ENCODE results near the gene STARD13. TPM values are rescaled to one million over a fixed set of nuclear protein-coding genes. Genes with fewer than 3 reads are reported as not detected.
A peak's percentile ranks its signal among the peaks of the same experiment; 100 is the strongest.

The STARD13 gene
- total and polyA plus RNA-seq, 2 donors (not counting 1 experiment from before 2014, with no cell fraction given) = 0.06 to 0.22 TPM

GRCh38 chr13:33284916-33285315 is 639 bp downstream of the STARD13 start:
- Mint-ChIP-seq H3K4me3 (peak overlapping the region; percentile 86), H3K27me3 (peaks cover 56% of the 10 kb centered on the region), H3K9me3 (ENCODE audit: insufficient read depth) (no peaks in the 10 kb centered on the region), H3K4me1 (peaks cover 19% of the 10 kb centered on the region), H3K27ac (no peak overlapping the region)
- Histone ChIP-seq H3K9ac (ENCODE audit: low read length) (peak overlapping the region; percentile 67), H3K79me2 (ENCODE audit: control insufficient read depth, insufficient read depth, low read length) (no peaks in the 10 kb centered on the region), H4K20me1 (ENCODE audit: control insufficient read depth, insufficient read depth, low read length, poor library complexity, severe bottlenecking) (no peaks in the 10 kb centered on the region), H3K27me3 (replicated peaks in 1 of 4; ENCODE audit: control extremely low read depth in 1 of 4, control insufficient read depth in 3 of 4, insufficient read depth in 4 of 4, low read length in 3 of 4) (peaks cover 0 to 21% (median 17%) of the 10 kb centered on the region in 4 experiments), H3K36me3 (replicated peaks in 1 of 2; ENCODE audit: control extremely low read depth in 1 of 2, control insufficient read depth in 1 of 2, extremely low read depth in 1 of 2, insufficient read depth in 2 of 2, low read length in 1 of 2) (no peaks in the 10 kb centered on the region), H2AFZ (ENCODE audit: insufficient read depth, low read depth, low read length, poor library complexity, severe bottlenecking) (peak overlapping the region; percentile 66), H3K4me1 (ENCODE audit: control insufficient read depth in 2 of 2, insufficient read depth in 2 of 2, low read length in 2 of 2) (peaks cover 11 to 15% of the 10 kb centered on the region in 2 donors), H3K9me3 (ENCODE audit: control extremely low read depth in 1 of 3, control insufficient read depth in 2 of 3, insufficient read depth in 1 of 3, low read length in 2 of 3) (no peaks in the 10 kb centered on the region), H3K4me2 (replicated peaks; ENCODE audit: low read depth, low read length, poor library complexity, severe bottlenecking) (peak overlapping the region; percentile 73), H3K4me3 (ENCODE audit: control extremely low read depth in 1 of 5, extremely low read depth in 1 of 5, insufficient read depth in 1 of 5, low read depth in 2 of 5, low read length in 4 of 5) (peak overlapping the region in 2 of 5 experiments; percentile 46 to 53), H3K27ac (ENCODE audit: low read length in 2 of 2) (no peak overlapping the region)
- ChIA-PET POLR2A (no interaction called here), CTCF (no interaction called here)
- 0% methylated on average over 2 of the region's 6 CpGs for WGBS (ENCODE audit: insufficient coverage)
- intact Hi-C loops (cut with micrococcal nuclease) = no loop called here
- no peak for TF ChIP-seq EZH2 (IDR thresholded peaks at IDR 0.05; ENCODE audit: borderline replicate concordance, insufficient read depth, low read depth, low read length, poor library complexity, severe bottlenecking)
- TF ChIP-seq, protein P1, sequence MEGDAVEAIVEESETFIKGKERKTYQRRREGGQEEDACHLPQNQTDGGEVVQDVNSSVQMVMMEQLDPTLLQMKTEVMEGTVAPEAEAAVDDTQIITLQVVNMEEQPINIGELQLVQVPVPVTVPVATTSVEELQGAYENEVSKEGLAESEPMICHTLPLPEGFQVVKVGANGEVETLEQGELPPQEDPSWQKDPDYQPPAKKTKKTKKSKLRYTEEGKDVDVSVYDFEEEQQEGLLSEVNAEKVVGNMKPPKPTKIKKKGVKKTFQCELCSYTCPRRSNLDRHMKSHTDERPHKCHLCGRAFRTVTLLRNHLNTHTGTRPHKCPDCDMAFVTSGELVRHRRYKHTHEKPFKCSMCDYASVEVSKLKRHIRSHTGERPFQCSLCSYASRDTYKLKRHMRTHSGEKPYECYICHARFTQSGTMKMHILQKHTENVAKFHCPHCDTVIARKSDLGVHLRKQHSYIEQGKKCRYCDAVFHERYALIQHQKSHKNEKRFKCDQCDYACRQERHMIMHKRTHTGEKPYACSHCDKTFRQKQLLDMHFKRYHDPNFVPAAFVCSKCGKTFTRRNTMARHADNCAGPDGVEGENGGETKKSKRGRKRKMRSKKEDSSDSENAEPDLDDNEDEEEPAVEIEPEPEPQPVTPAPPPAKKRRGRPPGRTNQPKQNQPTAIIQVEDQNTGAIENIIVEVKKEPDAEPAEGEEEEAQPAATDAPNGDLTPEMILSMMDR (IDR thresholded peaks at IDR 0.05) = no peak
- peak; percentile 5 for DNase-seq
- no peak for ATAC-seq (ENCODE audit: low read depth)

GRCh38 chr13:33284031-33284430 is 1.5 kb downstream of the STARD13 start:
- H2AFZ ChIP-seq (ENCODE audit: insufficient read depth, low read depth, low read length, poor library complexity, severe bottlenecking) = no peak overlapping the region
- peaks cover 0 to 21% (median 16%) of the 10 kb centered on the region in 4 experiments for H3K27me3 ChIP-seq (replicated peaks in 1 of 4; ENCODE audit: control extremely low read depth in 1 of 4, control insufficient read depth in 3 of 4, insufficient read depth in 4 of 4, low read length in 3 of 4)
- DNase-seq (no peak), ATAC-seq (ENCODE audit: low read depth) (no peak)
- Mint-ChIP-seq H3K27ac (no peak overlapping the region), H3K27me3 (peaks cover 49% of the 10 kb centered on the region), H3K4me3 (no peak overlapping the region), H3K9me3 (ENCODE audit: insufficient read depth) (no peaks in the 10 kb centered on the region), H3K4me1 (peaks cover 19% of the 10 kb centered on the region)
- no peaks in the 10 kb centered on the region for H3K9me3 ChIP-seq (ENCODE audit: control extremely low read depth in 1 of 3, control insufficient read depth in 2 of 3, insufficient read depth in 1 of 3, low read length in 2 of 3)
- peaks cover 11 to 15% of the 10 kb centered on the region in 2 donors for H3K4me1 ChIP-seq (ENCODE audit: control insufficient read depth in 2 of 2, insufficient read depth in 2 of 2, low read length in 2 of 2)
- no CpG with 5 or more reads among the region's 1 CpG for WGBS (ENCODE audit: insufficient coverage)
- H3K27ac ChIP-seq (ENCODE audit: low read length in 2 of 2) = no peak overlapping the region
- no peaks in the 10 kb centered on the region for H3K79me2 ChIP-seq (ENCODE audit: control insufficient read depth, insufficient read depth, low read length)
- no peaks in the 10 kb centered on the region for H4K20me1 ChIP-seq (ENCODE audit: control insufficient read depth, insufficient read depth, low read length, poor library complexity, severe bottlenecking)
- H3K36me3 ChIP-seq (replicated peaks in 1 of 2; ENCODE audit: control extremely low read depth in 1 of 2, control insufficient read depth in 1 of 2, extremely low read depth in 1 of 2, insufficient read depth in 2 of 2, low read length in 1 of 2) = no peaks in the 10 kb centered on the region
- intact Hi-C loops (cut with micrococcal nuclease) = no loop called here
- H3K4me2 ChIP-seq (replicated peaks; ENCODE audit: low read depth, low read length, poor library complexity, severe bottlenecking) = no peak overlapping the region
- H3K9ac ChIP-seq (ENCODE audit: low read length) = no peak overlapping the region
- TF ChIP-seq EZH2 (IDR thresholded peaks at IDR 0.05; ENCODE audit: borderline replicate concordance, insufficient read depth, low read depth, low read length, poor library complexity, severe bottlenecking) = no peak
- TF ChIP-seq, protein P1 (IDR thresholded peaks at IDR 0.05) = no peak
- ChIA-PET CTCF (no interaction called here), POLR2A (no interaction called here)
- H3K4me3 ChIP-seq (ENCODE audit: control extremely low read depth in 1 of 5, extremely low read depth in 1 of 5, insufficient read depth in 1 of 5, low read depth in 2 of 5, low read length in 4 of 5) = no peak overlapping the region

All from B cell (primary cell).